OCI-LY1 (cell line): ENCODE measurements around the gene CHN1.

Source experiments
- H2AFZ ChIP-seq: fragments of 200-600 bp; sonication (generic), shearing (Covaris generic); 2 replicates; pipeline ENCODE4 v1.6.0; 2014; ENCODE audit warnings: antibody characterized with exemption, mild to moderate bottlenecking, low read length
- H3F3A ChIP-seq: fragments of 200-600 bp; sonication (generic), shearing (Covaris generic); 2 replicates; pipeline ENCODE4 v1.6.0; 2014; ENCODE audit warnings: mild to moderate bottlenecking, antibody characterized with exemption, low read length, moderate library complexity; ENCODE audit not compliant: insufficient read depth
- H3K27ac ChIP-seq: fragments of 200-600 bp; sonication (generic); 2 replicates; pipeline ENCODE4 v1.5.1; 2014; ENCODE audit warnings: low read length, mixed run types, mild to moderate bottlenecking, low read depth; ENCODE audit not compliant: poor library complexity, severe bottlenecking
- H3K27me3 ChIP-seq: fragments of 200-600 bp; sonication (generic); 2 replicates; pipeline ENCODE4 v1.6.0; 2014; ENCODE audit warnings: antibody characterized with exemption, mild to moderate bottlenecking, low read length, moderate library complexity; ENCODE audit not compliant: insufficient read depth
- H3K36me3 ChIP-seq: fragments of 200-600 bp; sonication (generic); 2 replicates; pipeline ENCODE4 v1.6.1; 2014; ENCODE audit warnings: mild to moderate bottlenecking, antibody characterized with exemption, low read length, moderate library complexity, mixed read lengths; ENCODE audit not compliant: insufficient read depth
- H3K4me1 ChIP-seq: fragments of 200-600 bp; sonication (generic); 2 replicates; pipeline ENCODE4 v1.5.1; 2014; ENCODE audit warnings: mild to moderate bottlenecking, low read length, moderate library complexity; ENCODE audit not compliant: insufficient read depth, severe bottlenecking
- H3K4me2 ChIP-seq: fragments of 200-600 bp; sonication (generic), shearing (Covaris generic); 2 replicates; pipeline ENCODE4 v1.6.1; 2014; ENCODE audit warnings: low read length
- H3K4me3 ChIP-seq: fragments of 200-600 bp; sonication (generic); 2 replicates; pipeline ENCODE4 v1.5.1; 2014; ENCODE audit warnings: low read length, low read depth, mild to moderate bottlenecking, mixed read lengths; ENCODE audit not compliant: poor library complexity, severe bottlenecking
- H3K79me2 ChIP-seq: fragments of 200-600 bp; shearing (Covaris generic); 2 replicates; pipeline ENCODE4 v1.6.1; 2016; ENCODE audit warnings: mixed run types, low read length, mixed read lengths; ENCODE audit not compliant: insufficient read depth
- H3K9ac ChIP-seq: fragments of 200-600 bp; sonication (generic), shearing (Covaris generic); 2 replicates; pipeline ENCODE4 v1.6.1; 2014; ENCODE audit warnings: mild to moderate bottlenecking, low read length, mixed read lengths
- H3K9me2 ChIP-seq: fragments of 200-600 bp; sonication (generic), shearing (Covaris generic); 2 replicates; pipeline ENCODE4 v1.6.1; 2014; ENCODE audit warnings: low read depth, mild to moderate bottlenecking, low read length, mixed read lengths
- H3K9me3 ChIP-seq: fragments of 200-600 bp; shearing (Covaris generic); 2 replicates; pipeline ENCODE4 v1.6.1; 2014; ENCODE audit warnings: low read length, mixed read lengths
- H4K20me1 ChIP-seq: fragments of 200-600 bp; sonication (generic), shearing (Covaris generic); 2 replicates; pipeline ENCODE4 v1.6.0; 2016; ENCODE audit warnings: mild to moderate bottlenecking, low read length; ENCODE audit not compliant: insufficient read depth
- CTCF ChIP-seq: fragments of 200-600 bp; sonication (generic), shearing (Covaris generic); IDR thresholded peaks from 2 replicates; pipeline ENCODE4 v1.5.1; 2017; ENCODE audit warnings: mild to moderate bottlenecking, antibody characterized with exemption, low read length, moderate library complexity, mixed read lengths
- EZH2 ChIP-seq: fragments of 200-600 bp; sonication (generic), shearing (Covaris generic); IDR thresholded peaks from 2 replicates; pipeline ENCODE4 v1.8.0; 2017; ENCODE audit warnings: borderline replicate concordance, mixed run types, mild to moderate bottlenecking, antibody characterized with exemption, low read length, moderate library complexity, mixed read lengths

Gene CHN1

GRCh38 chr2:174792309-174793025 lies 212.7 kb downstream of the CHN1 start:
- no peak overlapping the region for H3K4me2 ChIP-seq
- TF ChIP-seq CTCF (no peak), EZH2 (no peak)
- no peak overlapping the region for H2AFZ ChIP-seq
- peaks cover 19% of the 10 kb centered on the region for H3K4me1 ChIP-seq
- H4K20me1 ChIP-seq = no peaks in the 10 kb centered on the region
- H3K27me3 ChIP-seq = no peaks in the 10 kb centered on the region
- no peaks in the 10 kb centered on the region for H3K36me3 ChIP-seq
- H3F3A ChIP-seq = no peaks in the 10 kb centered on the region
- no peak overlapping the region for H3K27ac ChIP-seq
- no peaks in the 10 kb centered on the region for H3K9me3 ChIP-seq
- H3K9ac ChIP-seq = no peak overlapping the region
- H3K4me3 ChIP-seq = no peak overlapping the region
- H3K9me2 ChIP-seq = no peaks in the 10 kb centered on the region
- no peaks in the 10 kb centered on the region for H3K79me2 ChIP-seq

- no peak overlapping the region for H3K4me3 ChIP-seq
- no peaks in the 10 kb centered on the region for H3K9me3 ChIP-seq
- TF ChIP-seq CTCF (no peak), EZH2 (no peak)
- no peak overlapping the region for H2AFZ ChIP-seq
- H3K27me3 ChIP-seq = no peaks in the 10 kb centered on the region
- H3K27ac ChIP-seq = no peak overlapping the region
- H3K9me2 ChIP-seq = no peaks in the 10 kb centered on the region
- H4K20me1 ChIP-seq = no peaks in the 10 kb centered on the region
- H3K9ac ChIP-seq = no peak overlapping the region
- no peaks in the 10 kb centered on the region for H3K79me2 ChIP-seq
- no peaks in the 10 kb centered on the region for H3F3A ChIP-seq
- peaks cover 21% of the 10 kb centered on the region for H3K4me1 ChIP-seq
- H3K4me2 ChIP-seq = no peak overlapping the region
- no peaks in the 10 kb centered on the region for H3K36me3 ChIP-seq
Measured at GRCh38 chr2:174791746-174792280, 213.4 kb downstream of the CHN1 start.

GRCh38 chr2:174791020-174791419 lies 214.2 kb downstream of the CHN1 start:
- Histone ChIP-seq H3K27ac (no peak overlapping the region), H3K9me3 (no peaks in the 10 kb centered on the region), H3K79me2 (no peaks in the 10 kb centered on the region), H3K36me3 (no peaks in the 10 kb centered on the region), H3K4me1 (peaks cover 21% of the 10 kb centered on the region), H3K9ac (no peak overlapping the region), H3K4me3 (no peak overlapping the region), H3K9me2 (no peaks in the 10 kb centered on the region), H3K4me2 (no peak overlapping the region), H3K27me3 (no peaks in the 10 kb centered on the region), H4K20me1 (no peaks in the 10 kb centered on the region), H3F3A (no peaks in the 10 kb centered on the region), H2AFZ (no peak overlapping the region)
- TF ChIP-seq CTCF (no peak), EZH2 (no peak)
